Activated CD4-positive, alpha-beta T cell treated with anti-CD3 and anti-CD28 coated beads for 48 hours (primary cell): ENCODE measurements around the gene SH3PXD2A.

Source experiments
- DNase-seq: peaks from one replicate; pipeline ENCODE4 v3.0.0-alpha.2; 2020

SH3PXD2A gene

DNA sequence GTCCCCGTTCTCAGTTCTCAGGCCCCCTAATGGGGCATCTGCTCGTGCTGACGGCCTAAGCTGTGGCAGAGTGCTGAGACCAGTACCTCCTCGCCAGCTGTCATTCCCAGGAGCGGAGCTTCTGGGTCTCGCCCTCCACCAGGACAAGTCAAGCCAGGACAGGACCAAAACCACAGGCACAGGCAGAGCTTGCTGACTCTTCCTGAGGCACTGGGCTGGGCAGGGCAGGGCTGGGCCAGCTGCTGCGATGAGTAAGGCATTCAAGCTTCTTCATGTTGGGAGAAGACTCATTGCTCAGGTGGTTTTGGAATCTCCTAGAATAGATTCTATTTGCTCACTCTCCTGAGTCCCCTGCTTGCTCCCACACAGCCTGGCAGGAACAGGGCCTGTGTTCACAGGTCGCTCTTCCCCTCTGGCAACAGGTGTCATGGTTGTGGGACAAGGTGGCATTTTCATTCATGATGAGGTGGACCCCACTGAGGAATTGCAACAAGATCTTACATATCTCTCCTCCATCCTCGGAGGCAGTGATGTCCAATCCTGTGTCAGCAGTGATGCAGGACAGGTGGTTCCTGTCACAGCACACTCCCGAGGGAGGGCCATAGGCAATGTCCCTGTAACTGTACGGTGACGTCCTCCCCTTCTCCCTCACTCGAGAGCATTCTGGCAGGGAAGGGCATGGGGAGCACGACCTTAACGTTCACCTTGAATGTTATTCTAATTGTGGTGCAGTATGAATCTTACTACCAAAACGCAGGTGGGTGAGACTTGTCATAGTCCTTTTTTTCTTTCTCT, 17.0 kb upstream of the SH3PXD2A start:
- DNase-seq, result no peak

DNA sequence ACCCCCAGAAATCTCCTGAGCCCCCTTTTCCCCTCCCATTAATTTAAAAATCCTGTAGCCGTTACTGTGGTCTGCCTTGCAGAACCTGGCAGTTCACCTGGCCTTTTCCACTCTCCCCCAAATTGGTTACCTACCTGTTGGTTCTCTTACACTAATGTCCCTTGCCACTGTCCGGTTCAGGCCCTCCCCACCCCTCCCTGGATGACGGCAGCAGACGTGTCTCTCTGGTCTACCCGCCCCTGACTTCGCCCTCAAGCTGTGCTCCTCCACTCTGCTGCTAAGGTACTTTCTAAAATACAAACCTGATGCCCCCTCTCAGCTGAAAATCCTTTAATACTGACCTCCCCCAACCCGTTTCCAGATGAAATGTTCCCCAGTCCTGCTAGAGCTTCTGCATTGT, 15.6 kb upstream of the SH3PXD2A start:
- DNase-seq, result no peak

DNA sequence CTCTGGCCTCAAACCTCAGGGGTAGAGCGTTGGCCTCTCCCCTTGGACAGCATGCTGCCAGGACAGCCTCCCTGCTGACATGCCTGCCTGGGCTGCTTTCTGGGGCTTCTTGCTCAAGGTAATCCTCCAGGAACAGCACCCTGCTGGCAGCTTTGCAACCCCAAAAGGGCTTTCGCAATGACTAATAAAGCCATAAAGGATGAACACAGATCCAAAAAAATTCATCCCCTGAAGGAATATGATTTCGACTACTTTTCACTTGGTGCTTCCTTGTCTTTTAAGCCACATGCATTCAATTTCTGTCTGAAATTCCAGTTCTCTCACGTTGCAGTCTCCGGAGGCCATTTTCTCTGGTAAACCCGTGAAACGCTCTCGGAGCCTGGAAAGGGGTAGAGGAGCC, 15.1 kb upstream of the SH3PXD2A start:
- no peak for DNase-seq

DNA sequence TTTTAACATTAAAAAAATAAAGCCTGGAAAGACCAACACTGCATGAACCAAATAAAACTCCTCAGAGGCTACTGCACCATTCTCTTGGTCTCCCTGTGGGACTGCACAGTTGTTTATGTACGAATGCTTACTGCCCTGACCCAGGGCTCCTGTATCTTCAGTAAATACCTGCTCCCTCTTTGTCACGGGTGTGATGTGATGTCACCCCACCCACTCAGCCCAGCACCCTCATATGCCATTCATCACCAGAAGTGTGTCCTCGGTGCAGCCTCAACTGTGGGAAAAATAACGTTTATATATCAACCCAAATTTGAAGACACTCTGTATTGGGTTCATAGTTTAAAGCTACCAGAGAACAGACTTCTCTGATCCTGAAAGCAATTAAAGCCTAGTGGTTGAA, 14.0 kb upstream of the SH3PXD2A start:
- DNase-seq, result no peak

DNA sequence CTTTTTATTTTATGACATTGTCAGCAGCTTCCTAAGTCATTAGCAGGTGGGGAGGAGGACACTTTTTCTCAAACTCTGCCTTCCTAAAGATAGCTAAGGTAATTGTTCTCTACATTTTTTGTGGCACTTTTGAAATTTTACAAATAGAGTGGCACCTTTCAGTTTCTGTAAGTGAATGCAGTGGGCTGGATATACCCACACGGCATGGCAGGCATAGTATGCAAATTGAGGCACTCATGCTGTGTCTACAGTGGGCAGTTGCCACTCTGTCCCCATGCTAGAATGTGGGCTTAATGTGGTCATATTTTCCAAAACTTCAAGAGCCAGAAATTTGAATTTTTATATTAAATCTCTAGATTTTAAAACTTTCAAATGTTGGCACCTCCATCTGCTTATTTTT, 12.8 kb upstream of the SH3PXD2A start:
- no peak for DNase-seq

DNA sequence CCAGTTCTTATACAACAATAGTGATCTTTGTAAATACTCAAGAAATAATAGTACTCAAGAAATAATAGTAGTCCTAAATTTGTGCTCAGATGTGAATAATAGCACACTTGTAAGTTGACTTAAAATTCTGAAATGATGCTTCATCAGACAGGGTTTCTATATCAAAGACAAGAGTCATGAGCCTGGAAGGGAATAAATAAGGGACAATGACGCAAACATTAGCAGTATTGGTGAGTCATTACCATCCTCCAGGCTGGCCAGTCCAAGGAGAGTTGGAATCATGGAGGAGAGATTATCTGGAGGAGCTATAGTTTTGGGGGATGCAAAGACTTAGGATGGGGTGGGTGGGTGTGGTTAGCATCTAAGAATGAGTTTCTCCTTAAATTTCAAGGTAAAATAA, 6.1 kb upstream of the SH3PXD2A start:
- no peak for DNase-seq

DNA sequence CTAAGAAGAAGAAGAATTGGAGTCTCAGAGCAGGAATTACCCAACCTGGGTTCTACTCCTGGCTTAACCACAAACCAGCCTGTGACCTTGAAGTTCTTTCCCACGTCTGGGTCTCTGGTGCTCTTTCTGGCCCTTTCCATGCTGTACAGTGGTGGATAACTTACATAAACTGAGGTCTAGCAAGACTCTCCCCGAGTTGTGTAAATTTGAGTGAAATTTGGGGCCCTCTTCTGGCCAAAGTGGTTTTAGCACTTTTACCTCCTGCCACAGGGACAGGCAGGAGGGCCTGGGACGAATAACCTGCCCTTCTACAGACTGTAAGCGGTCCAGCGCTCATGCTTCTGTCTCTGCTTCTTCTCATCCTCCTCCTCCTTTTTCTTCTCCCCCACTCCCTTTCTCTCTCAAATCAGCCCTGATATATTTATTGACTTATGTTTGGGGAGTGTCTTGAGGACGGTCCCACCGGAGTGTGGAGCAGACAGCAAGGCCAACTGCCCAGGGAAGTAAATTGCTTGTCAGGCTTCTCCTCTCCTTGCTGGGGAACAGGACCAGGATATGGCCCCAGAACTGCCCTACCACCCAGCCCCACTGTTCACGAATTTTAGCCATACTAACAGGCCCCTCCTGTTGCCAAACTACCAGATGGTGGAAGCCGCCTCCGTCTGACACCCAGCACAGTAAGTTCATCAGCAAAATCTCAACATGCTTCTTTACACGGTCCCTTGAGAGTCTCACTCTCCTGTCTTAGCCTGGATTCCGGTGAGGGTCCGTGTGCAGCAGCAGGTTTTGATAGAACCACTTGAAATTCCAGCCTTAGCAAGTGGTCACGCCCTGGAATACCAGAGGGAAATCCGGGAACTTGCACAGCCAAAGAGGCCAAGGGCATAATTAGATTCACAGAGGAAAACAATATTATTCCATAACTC, 4.0 kb upstream of the SH3PXD2A start:
- DNase-seq, result peak; percentile 71

DNA sequence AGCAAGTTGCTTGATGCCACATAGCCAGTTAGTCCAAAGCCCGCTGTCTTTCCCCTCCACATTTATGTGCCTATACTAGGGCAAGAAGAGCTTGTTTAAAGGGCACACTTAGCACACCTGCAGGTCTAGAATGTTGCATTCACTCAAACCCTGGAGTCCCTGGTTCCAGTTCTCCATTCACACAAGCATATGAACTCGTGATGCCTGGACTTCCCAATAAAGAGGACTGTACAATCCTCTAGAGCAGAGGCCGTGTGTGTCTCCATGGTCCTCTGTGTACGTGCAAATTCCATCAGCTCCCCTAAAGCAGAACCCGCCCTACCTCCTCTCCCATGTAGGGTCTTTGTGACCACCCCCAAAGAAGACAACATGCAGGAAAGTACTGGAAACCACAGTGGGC, 3.0 kb upstream of the SH3PXD2A start:
- no peak for DNase-seq

DNA sequence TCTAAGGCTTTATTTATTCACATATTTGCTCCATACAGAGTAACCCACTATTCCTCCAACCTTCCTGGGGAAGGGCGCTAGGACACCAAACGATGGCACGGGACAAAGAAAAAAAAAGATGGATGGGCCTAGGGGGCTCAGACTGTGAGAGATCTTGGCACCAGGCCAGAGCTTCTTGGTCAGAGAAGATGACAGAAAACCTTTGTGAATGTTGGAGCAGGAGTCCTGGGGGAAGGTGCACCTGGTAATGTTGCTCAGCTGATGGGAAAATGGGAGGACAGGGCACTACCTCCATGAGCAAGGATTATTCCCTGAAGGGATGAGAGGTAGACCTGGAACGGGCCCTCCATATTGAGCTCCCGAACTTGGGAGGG, 1.4 kb upstream of the SH3PXD2A start:
- DNase-seq, result no peak

DNA sequence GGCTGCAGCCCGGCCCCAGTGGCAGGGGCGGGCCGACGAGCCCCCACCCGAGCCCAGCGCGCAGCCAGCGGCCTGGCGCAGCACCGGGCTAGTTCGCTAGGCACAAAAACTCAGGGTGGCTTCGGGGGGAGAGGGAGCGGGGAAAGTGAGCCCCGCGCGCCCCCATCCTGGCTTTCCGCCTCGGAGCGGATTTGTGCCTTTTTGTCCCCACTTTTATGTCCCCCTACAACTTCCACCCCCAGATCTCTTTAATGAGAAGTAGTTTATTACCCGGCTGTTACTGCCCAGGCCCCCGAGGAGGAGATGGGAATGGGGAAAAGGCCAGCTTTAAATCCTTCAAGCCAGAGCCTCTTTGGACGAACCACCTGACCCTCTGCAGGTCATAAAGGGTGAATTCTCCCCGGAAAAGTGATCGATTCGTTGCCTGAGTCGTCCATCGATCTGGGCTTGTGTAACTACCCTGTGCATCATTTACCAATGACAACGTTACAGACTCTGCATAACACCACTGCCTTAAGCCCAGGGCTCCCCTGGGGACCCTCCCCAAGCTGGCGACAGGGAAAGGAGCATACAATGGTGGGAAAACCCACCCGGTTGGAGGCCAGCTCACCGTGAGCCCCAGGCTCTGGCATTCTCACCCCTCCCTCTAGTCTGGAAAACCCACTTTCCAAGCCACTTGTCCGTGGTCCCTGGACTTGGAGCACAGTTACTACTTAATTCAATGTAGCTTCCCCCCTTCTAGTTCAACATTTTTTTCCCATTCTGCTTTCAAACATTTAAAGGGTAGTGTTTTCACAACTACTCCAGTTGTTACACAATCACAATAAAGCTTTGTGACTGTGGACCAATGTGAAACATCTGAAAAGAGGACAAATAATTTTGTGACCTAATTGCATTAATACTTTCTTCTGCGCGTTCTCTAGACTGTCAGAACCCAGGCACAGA, 748 bp upstream of the SH3PXD2A start:
- DNase-seq, result no peak

DNA sequence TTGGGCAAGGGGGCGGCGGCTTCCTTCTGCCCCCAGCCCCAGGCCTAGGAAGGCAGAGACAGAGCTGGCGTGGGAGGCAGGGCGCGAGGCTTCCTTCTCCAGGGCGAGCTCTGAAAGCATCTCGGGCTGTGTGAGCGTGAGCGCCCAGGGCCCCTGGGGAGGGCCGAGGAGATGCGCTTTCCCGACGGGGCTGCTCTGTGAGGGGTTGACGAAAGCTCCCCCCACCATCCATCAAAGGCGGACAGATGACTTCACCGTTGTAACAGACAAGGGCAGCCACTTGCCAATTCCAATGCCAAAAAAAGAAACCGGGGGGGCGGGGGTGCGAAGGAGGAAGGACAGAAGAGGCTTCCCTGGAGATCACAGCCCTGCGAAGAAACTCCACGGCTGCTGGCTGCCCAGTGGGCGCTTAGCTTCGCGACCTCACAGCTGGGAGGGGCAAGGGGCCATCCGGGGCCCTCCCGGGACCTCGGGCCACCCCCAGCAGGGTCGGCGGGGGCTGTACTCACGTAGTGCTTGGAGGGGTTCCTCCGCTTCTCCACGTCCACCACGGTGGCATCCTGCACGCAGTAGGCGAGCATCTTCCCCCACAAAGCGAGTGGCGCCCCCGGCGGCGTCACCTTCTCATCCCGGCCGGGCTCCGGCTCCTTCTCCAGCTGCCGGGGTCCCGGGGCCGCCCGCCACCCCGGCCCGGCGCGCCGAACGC, 537 bp downstream of the SH3PXD2A start:
- DNase-seq, result peak; percentile 25

DNA sequence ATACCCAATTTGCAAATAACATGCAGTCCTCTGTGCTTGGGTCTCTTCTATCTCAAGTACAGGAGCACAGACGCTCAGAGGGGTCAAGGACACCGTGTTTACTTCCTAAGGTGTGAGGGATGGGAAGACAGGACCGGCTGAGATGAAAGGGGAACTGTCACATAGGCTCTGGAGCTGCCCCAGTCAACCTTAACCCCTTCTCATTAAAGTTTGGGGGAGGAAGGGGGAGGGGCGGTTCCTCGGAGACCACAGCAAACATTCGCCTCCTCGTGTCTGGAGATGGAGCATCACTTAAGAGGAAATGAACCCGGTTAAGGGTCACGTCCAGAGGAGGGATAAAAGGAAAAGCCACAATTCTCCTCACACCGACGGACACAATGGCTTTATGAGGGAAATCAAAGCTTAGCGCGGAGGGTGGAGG, 1.1 kb downstream of the SH3PXD2A start:
- no peak for DNase-seq

DNA sequence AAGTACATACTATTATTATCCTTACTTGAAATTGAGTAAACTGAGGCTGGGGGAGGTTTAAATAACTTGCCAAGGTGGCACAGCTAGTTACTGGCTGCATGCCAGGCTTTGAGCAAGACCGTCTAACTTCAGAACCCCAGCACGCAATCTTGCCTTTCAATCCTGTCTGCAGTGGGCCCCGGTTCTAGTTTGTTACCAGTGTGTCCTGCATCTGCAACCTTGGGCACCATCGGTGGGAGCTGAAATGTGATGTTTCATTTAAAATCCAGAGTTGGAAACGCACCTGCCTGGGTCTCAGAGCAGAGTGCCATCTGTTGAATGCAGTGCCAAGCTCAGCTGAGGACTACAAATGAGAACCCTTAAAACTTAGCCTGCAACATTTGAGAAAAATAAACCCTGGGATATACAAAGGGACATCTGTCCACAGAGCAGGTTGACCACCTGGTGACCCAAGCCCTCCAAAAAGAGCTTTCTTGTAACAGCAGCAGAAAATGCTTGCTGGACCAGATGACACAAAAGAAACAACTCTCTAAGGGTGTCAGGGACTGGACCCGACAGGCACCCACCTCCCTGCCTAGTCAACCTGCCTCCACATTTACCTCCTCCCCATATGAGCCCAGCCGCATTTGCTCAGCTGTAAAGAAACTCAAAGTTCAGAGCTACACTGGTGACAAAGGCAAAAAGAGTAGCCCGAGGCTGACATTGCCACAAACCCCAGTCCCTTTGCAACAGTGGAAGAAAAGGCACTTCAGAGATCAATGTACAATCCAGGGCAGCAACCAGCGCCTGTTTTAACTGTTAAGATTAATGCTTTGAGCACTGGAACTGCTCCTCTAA, 1.7 kb downstream of the SH3PXD2A start:
- DNase-seq, result no peak

DNA sequence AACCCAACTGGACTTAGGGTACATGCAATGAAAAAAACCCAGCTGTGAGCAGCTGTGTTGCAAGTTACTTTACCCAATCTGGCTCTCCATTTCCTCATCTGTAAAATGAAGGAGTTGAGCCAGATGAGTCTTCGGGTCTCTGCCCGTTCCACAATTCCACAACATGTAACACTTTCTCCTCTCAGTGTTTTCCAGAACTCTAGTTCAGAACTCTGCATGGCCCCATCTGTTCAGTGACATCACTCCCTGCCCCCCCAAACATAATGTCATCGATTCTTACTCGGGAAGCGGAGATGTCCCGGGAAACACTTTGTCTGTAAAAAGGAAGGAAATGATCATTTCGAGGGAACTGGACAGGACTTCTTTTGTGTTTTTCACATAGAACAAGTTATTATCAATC, 2.5 kb downstream of the SH3PXD2A start:
- no peak for DNase-seq

DNA sequence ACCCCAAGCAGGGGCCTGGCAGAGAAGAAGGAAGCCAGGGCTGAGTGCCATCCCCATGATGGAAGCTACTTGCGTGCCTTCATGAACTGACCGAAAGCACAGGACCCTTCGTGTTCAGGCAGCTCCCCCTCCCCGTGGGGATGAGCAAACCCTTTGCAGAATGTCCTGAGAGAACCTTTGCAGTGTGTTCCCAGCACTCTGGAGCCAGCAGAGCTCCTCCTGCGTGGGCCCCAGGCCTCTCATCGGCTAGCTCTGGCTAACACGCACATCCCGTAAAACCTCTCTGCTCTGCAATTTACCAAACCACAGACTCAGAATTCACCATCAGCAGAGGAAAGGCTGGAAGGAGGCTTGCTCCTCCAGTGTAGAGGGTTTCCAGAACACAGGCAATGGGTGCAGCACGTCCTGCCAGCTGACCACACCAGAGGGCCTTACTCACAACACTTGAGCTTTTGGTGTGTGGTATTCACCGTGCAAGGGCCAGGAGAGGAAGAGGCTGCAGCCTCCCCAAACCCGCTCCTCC, 3.1 kb downstream of the SH3PXD2A start:
- no peak for DNase-seq

DNA sequence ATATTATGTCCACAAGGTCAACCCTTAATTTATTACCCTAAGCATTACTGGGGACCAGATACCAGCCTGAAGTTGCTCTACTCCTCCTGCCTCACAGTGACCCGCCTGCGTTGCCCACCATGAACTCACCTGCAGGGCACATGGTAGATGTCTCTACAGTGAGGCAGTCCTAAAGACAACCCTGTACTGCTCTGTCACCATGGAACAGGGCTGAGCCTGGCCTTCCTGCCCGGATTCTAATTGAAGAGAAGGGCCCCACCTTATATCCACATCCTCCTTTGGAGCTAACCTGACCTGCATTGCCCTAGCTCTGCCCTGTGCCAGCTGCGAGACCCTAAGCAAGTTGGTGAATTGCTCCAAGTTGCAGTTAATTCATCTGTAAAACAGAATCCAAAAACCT, 4.1 kb downstream of the SH3PXD2A start:
- DNase-seq, result no peak

DNA sequence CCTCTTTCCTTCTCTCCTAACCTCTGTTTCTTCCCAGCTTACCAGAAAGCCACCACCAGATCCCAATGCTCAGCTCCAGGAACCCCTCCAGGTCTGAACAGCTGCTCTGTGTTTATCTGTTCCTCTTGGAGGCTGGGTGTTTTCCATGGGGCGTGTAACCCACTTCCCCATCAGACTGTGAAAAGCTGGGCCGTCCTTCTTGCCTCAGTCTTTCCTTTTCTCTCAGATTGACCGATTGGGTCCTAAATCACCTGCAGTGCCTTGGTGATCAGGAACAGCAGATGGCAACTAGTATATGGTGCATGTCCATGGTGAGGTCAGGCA, 4.8 kb downstream of the SH3PXD2A start:
- no peak for DNase-seq

DNA sequence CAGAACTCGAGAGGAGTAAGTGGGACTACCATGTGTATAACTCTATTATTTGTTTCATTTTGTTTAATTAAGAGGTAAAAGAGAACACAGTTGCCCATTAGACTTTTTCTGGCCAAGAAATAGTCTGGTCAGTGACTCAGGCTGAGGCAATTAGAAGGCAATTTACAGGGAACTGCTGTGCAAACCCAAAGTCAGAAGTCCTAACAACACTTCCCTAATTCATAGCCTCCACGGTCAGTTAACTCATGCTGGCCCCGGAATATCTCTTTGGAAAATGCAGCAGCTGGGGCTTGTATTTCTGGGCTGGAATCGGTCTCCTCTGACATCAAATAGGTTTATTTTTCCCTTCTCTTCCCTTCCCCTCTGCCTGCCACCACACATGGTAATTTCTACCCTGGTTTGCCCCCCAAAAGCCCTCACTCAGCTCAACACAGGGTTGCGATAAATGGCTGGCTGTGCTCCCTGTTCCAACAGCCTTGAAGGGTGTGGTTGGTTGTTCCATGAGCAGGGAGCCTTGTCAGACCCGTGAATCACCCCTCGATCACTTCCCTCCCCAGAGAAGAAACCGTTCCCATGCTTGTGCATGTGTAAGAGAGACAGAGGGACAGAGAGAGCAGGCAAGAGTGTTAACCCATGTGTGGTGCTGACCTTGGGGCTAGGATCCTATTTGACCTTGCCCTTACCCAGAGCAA, 5.3 kb downstream of the SH3PXD2A start:
- no peak for DNase-seq

DNA sequence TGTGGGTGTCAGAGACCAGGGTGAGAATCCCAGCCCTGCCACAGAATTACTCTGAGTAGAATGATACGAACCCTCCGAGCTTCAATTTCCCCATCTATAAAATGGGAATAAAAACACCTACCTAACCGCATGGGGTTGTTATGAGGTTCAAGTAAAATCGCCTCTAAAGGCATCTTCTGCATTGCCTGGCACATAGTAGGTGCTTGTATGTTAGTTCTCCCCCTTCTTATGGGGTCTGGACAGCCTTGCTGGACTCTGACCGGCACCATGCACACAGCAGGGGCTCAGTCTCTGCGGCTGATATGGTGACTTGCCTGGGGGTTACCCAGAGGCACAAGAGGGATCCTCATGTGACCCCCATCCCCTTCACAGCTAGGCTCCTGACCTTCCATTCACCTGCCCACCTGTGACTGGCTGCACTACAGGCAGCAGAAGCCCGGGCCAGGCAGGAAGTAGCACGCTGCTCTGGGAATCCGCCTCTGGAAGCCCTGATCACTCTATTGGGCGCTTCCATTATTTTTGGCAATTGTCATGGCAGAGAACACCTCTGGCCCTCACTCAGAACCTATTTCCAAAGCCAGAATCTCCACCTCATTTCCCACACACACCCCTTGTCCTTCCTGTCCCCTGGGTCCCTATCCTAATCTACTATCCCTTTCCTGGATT, 6.0 kb downstream of the SH3PXD2A start:
- no peak for DNase-seq

DNA sequence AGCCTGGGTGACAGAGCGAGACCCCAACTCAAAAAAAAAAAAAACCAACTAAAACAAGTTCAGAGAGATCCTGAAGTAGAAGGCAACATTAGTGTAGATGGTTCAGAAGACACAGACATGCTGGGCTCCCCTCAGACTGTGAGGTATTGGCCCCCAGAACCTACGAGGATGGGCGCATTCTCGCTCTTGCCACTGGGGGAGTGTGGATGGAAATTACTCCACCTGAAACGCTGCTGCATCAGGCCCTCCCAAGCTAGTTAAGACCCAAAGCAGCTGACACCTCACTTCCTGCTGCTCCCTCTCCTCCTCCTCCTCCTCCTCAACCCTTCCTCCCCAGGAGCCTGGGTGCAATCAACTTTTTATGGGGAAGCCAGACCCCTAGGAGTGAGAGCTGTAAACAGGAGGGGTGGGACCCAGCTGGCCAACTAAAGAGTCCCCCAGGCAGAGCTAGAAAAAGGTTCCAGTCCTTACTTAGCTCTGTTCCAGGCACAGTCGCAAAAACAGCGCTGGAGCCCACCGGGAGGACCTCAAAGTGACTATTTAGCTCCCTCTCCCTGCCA, 7.4 kb downstream of the SH3PXD2A start:
- peak; percentile 49 for DNase-seq
